NCI-H510A (cell line): ENCODE results near the gene SOS2.

Experiments used
- DNase-seq: peaks from one replicate; lab custom pipeline; 2025; lab: John Stamatoyannopoulos, UW

SOS2 gene

DNA sequence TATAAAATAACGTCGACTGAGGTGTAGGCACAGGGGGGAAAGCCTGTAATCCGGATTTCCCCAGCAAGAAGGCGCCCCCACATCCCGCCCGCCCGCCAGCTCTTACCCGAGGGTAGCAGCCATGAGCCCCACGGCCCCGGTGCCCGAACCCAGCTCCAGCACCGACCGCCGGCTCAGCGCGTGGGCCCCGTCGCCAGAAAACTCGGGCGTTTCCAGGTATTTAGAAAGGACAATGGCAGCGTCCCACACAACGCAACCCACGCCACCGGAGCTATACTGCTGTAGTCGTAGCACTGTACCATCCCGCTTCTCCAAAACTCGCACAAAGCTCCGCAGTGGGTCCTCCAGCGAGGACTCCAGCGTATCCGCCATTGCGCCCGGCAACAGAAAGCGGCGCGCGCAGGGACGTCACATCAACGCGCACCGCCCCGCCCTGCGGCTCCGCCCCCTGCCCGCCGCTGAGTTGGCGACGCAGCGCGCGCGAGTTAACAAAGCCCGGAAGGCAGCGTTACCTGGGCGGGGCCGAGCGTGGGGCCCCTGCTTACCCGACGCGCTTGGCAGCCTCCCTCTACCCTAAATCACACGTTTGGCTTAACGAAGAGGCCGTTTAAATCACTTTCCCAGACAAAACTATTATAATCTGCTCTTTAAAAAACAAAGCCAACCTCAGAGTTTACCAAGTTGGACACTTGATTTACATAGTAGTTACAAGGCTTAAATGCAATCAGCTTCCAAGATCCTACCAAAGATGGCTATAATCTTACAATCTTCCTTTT lies 115.0 kb downstream of the SOS2 start, which contains the start of gene VCPKMT:
Gene VCPKMT, minus strand, starts transcription at position 392 of the 776 bp plus-strand sequence. Its CDS starts 20 bp downstream, at position 372.
- peak; percentile 92 for DNase-seq

- DNase-seq: no peak
These were observed 117.9 kb downstream of the SOS2 start for GRCh38 chr14:50113381-50114035.

GRCh38 chr14:50110323-50111037 lies 120.9 kb downstream of the SOS2 start:
- DNase-seq: no peak

DNA sequence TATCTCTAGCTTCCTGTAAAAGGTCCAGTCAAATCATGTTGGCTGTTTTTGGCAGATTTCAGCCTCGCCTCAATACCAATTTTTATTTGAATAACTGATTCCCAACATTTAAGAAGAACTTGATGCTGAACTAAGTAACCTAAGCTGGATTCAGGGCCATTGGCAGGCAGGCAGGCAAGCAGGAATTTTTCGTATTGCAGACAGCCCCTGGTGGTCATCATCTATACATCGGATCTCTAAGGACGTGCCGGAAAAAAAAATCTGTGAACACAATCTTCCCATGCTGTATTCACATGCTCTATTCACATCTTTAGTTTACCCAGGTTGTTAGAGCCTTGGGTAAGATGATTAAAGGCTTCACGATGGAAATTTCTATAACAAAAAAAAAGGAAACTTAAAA lies 122.0 kb downstream of the SOS2 start:
- DNase-seq: no peak

DNA sequence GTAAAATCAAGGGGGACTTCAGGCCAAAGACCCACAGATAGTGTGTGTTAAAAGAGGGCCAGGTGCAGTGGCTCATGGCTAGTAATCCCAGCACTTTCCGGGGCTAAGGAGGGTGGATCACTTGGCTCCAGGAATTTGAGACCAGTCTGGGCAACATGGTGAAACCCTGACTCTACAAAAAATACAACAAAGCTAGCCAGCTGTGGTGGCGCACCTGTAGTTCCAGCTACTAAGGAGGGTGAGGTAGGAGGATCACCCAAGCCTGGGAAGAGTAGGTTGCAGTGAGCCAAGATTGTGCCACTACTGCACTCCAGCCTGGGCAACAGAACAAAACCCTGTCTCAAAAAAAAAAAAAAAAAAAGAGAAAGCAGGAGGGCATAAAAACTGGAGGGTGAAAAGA lies 123.5 kb downstream of the SOS2 start:
- DNase-seq: no peak

- DNase-seq: no peak
These were observed 125.2 kb downstream of the SOS2 start for GRCh38 chr14:50106178-50106577.

- no peak for DNase-seq
These were observed 127.8 kb downstream of the SOS2 start for GRCh38 chr14:50103558-50103957.

DNA sequence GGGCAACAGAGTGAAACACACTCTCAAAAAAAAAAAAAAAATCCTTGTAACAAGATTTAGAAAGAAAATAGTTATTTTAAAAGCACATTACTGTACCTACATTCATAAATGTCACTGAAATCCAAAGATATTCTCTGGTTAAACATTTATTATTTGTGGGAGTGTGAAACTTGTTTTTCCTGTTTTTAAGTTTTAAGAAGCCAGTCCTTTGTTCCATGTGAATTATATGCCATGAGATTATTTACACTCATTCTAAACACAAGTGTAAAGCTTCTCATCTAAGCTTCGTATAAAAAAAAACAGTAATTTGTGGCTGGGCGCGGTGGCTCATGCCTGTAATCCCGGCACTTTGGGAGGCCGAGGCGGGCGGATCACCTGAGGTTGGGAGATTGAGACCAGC lies 130.0 kb downstream of the SOS2 start:
- DNase-seq: no peak

DNA sequence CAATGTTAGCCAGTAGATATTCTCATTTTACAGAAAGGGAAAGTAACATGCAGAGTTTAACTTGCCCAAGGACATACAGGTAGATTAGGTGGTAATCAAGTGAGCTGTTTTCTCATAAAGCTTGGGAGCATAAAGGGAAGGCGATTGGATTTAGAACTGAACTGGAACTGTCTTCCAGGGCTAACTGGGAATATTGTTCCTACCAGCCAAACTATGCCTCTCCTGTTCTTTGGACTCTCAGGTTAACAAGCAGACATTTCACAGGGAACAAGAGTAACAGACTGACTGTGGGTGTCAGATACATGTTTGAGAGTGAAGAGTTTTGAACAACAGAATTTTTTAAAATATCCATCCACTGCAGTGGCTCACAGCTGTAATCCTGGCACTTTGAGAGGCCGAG lies 130.6 kb downstream of the SOS2 start:
- DNase-seq: no peak

DNA sequence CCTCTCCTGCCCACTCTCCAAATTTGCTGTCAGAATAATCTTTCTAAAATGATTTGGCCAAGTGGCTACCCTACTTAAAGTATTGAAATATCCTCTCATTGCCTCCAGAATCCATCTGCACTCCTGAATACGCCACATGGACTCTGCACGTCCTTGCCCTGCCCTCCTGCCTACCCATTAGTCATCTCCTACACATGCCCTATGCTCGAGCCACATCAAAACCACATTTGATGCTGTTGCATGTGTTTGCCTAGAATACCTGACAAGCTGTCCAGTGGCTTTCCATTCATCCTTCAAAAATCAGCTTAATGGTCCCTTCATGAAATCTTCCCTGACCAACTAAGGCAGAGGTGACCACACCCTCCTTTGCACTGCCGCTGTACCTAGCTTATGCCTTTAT lies 132.0 kb downstream of the SOS2 start:
- DNase-seq: no peak

- DNase-seq: no peak
These were observed 135.5 kb downstream of the SOS2 start for GRCh38 chr14:50095895-50096294.

GRCh38 chr14:50094056-50094755 lies 137.2 kb downstream of the SOS2 start:
- DNase-seq: no peak

DNA sequence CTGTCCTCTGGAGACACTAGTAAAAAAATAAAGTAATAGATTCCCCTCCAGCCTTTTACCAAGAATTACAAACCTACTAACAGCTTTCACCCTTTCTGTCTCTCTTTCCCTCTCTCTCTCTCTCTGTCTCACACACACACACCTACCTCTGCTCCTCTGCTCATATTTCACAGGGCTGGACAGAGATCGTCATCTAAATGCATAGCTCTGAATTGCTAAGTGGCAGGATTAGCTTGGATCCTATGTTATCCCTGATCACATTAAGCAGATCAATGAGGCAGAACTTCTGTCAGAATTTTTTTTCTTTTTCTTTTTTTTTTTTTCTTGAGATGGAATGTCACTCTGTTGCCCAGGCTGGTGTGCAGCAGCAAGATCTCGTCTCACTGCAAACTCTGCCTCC lies 137.9 kb downstream of the SOS2 start:
- DNase-seq: no peak

DNA sequence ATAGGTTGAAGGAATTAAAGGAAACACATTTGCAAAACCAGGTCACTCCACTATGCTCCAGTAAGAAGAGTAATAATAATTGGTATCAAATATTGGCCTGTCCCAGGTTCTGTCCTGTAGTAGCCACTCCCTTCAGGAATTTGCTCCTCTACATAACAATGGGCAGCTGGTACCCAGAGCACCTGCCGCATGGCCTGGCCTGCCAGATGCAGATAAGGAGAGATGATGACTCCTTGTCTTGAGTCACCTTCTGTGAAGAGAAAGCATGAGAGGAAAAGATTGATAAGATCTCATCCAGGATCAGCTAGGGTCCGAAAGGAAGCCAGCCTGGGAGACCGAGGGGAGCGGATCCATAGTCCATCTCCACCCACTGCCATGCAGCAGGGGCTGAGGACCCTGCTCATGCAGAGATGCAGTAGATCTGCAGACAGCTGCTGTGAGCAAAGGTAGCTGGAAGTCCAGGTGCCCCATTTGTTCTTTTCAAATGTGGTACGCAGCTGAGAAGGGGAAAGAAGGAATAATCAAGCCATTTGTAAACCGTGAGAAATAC lies 139.3 kb downstream of the SOS2 start:
- DNase-seq: no peak

DNA sequence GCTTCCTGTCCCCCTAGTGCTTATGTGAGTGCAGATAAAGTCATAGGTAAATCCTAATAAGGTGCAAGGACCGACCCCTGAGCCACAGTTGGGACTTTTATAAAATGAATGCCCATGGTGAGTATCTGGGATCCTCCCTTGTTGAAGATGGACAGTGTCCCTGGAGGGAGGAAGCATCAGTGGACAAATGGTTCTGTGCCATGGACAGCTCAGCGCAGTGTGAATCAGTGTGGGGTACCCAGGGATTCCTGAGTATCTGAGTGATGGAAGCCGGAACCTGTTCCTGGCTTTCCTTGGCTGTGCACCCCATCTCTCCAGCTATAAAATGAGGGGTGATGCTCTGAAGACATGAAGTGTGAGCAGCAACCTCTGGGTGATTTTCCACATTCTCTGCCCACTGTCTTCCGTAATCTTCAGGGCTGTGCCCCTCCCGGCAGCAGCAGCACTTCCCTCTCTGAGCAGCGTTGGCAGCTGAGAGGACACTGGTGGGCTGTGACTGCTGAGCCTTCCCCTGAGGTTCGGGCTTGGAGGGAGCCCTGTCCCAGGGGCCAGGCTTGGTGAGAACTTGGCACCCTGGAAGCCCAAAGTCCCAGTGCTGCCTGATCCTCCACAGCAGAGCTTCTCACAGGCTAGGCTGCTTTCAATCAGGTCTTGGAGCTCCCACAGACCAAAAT lies 140.0 kb downstream of the SOS2 start:
- no peak for DNase-seq

- no peak for DNase-seq
These were observed 142.2 kb downstream of the SOS2 start for GRCh38 chr14:50089208-50089607.

DNA sequence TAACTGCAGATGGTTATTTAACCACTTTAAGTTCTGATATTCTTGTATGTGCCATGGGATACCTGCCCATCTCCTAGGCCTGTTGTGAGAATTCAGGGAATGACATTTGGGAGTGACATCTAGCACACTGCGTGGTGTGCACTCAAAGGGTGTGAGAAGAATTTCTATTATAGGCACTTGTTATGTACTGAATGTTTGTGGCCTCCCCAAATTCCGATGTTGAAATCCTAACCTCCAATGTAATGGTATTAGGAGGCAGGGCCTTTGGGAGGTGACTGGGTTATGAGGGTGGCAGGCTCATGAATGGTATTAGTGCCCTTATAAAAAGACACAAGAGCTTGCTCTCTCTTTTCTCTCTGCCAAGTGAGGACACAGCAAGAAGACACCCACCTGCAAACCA lies 142.6 kb downstream of the SOS2 start:
- DNase-seq: no peak

- DNase-seq: no peak
These were observed 143.3 kb downstream of the SOS2 start for GRCh38 chr14:50088117-50088515.

GRCh38 chr14:50087341-50088116 lies 143.8 kb downstream of the SOS2 start:
- no peak for DNase-seq

- DNase-seq: no peak
These were observed 145.1 kb downstream of the SOS2 start for GRCh38 chr14:50086321-50086711.
